Measurements from ENCODE around the gene HPCAL1.

GRCh38 chr2:10269291-10269690, 33.4 kb upstream of the HPCAL1 start:
- TF ChIP-seq CREB1 (CRISPR knock-in tag; IDR thresholded peaks at IDR 0.05; ENCODE audit: low read depth): no peak
- TF ChIP-seq CTCF (conservative IDR thresholded peaks at IDR 0.05; ENCODE audit: low read depth in 2 of 2): no peak
- TF ChIP-seq POLR2AphosphoS5 (IDR thresholded peaks at IDR 0.05; ENCODE audit: low read depth): no peak
- no peak for TF ChIP-seq REST (IDR thresholded peaks at IDR 0.05; ENCODE audit: unreplicated experiment)
- TF ChIP-seq EZH2phosphoT487 (IDR thresholded peaks at IDR 0.05; ENCODE audit: unreplicated experiment): no peak
- no peak for TF ChIP-seq ZNF114 (CRISPR knock-in tag; IDR thresholded peaks at IDR 0.05)
- no peak for TF ChIP-seq NANOG (IDR thresholded peaks at IDR 0.05; ENCODE audit: borderline replicate concordance)
- TF ChIP-seq STAT1 (IDR thresholded peaks at IDR 0.05; ENCODE audit: unreplicated experiment): no peak
- TF ChIP-seq JUNB (IDR thresholded peaks at IDR 0.05; ENCODE audit: unreplicated experiment): no peak
- TF ChIP-seq EZH2 (IDR thresholded peaks at IDR 0.05; ENCODE audit: low read depth, unreplicated experiment): no peak
- TF ChIP-seq ZNF331 (CRISPR knock-in tag; IDR thresholded peaks at IDR 0.05; ENCODE audit: low read depth): no peak
- no peak for TF ChIP-seq ETS1 (IDR thresholded peaks at IDR 0.05)
- TF ChIP-seq ZNF462 (CRISPR knock-in tag; IDR thresholded peaks at IDR 0.05): no peak

All from GM23338 (cell line).